Measurements from ENCODE around the gene RNASE7. TPM values are rescaled to one million over a fixed set of nuclear protein-coding genes. Genes with fewer than 3 reads are reported as not detected.

RNASE7 gene
- total and polyA plus RNA-seq, 4 donors = 0.13 to 0.18 TPM; not detected in 2

DNA sequence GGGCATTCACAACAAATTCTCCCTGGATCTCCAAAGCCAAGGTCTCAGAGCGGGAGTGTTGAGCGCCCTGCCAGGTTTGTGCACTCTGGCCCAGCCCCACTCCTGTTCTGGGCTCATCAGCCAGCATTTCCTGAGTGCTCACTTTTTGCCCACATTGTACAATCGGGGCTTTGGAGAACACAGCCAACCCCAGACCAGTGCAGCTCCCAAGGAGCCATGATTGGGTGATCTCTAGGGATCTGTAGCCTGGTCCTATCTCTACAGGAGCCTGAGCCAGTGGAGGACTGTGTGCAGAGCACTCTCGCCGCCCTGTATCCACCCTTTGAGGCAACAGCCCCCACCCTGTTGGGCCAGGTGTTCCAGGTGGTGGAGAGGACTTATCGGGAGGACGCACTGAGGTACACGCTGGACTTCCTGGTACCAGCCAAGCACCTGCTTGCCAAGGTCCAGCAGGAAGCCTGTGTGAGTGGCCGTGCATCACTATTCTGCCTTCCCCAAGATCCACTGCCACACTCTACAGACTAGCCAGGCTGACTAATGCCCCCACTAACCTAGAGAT lies 30.7 kb downstream of the RNASE7 start:
- no peak for DNase-seq
- peaks cover 5 to 44% (median 29%) of the 10 kb centered on the region in 4 donors for H3K36me3 ChIP-seq (ENCODE audit: control insufficient read depth in 4 of 4, insufficient read depth in 4 of 4, low read length in 4 of 4)
- 85 to 86% methylated on average over 9 of the region's 9 CpGs for WGBS, 2 donors
- no peak overlapping the region for H3K4me3 ChIP-seq
- no peaks in the 10 kb centered on the region for H3K27me3 ChIP-seq (ENCODE audit: control insufficient read depth in 3 of 3, insufficient read depth in 3 of 3, low read length in 2 of 3)
- H3K9ac ChIP-seq (ENCODE audit: insufficient read depth in 1 of 2, low read length in 2 of 2) = no peak overlapping the region
- peaks cover 0 to 30% (median 0%) of the 10 kb centered on the region in 5 donors for H3K4me1 ChIP-seq (ENCODE audit: control insufficient read depth in 5 of 5, insufficient read depth in 5 of 5, low read length in 5 of 5)
- H3K27ac ChIP-seq (ENCODE audit: low read depth in 1 of 2, low read length in 1 of 2) = peak overlapping the region in 1 of 2 donors; percentile 42
- ATAC-seq (ENCODE audit: insufficient read depth, low FRiP score) = no peak
- no peak for TF ChIP-seq CTCF (IDR thresholded peaks at IDR 0.05; ENCODE audit: control extremely low read depth, extremely low read depth)
- no peaks in the 10 kb centered on the region for H3K9me3 ChIP-seq (ENCODE audit: control insufficient read depth in 4 of 4, insufficient read depth in 3 of 4, low read length in 3 of 4)

DNA sequence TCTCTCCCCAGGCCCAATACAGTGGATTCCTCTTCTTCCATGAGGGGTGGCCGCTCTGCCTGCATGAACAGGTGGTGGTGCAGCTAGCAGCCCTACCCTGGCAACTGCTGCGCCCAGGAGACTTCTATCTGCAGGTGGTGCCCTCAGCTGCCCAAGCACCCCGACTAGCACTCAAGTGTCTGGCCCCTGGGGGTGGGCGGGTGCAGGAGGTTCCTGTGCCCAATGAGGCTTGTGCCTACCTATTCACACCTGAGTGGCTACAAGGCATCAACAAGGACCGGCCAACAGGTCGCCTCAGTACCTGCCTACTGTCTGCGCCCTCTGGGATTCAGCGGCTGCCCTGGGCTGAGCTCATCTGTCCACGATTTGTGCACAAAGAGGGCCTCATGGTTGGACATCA lies 31.8 kb downstream of the RNASE7 start:
- Histone ChIP-seq H3K36me3 (ENCODE audit: control insufficient read depth in 4 of 4, insufficient read depth in 4 of 4, low read length in 4 of 4) (peaks cover 9 to 55% (median 39%) of the 10 kb centered on the region in 4 donors), H3K9ac (ENCODE audit: insufficient read depth in 1 of 2, low read length in 2 of 2) (no peak overlapping the region), H3K9me3 (ENCODE audit: control insufficient read depth in 4 of 4, insufficient read depth in 3 of 4, low read length in 3 of 4) (no peaks in the 10 kb centered on the region), H3K4me3 (no peak overlapping the region), H3K27me3 (ENCODE audit: control insufficient read depth in 3 of 3, insufficient read depth in 3 of 3, low read length in 2 of 3) (no peaks in the 10 kb centered on the region), H3K27ac (ENCODE audit: low read depth in 1 of 2, low read length in 1 of 2) (no peak overlapping the region), H3K4me1 (ENCODE audit: control insufficient read depth in 5 of 5, insufficient read depth in 5 of 5, low read length in 5 of 5) (peaks cover 0 to 22% (median 0%) of the 10 kb centered on the region in 5 donors)
- ATAC-seq (ENCODE audit: insufficient read depth, low FRiP score) (no peak), DNase-seq (no peak)
- TF ChIP-seq CTCF (IDR thresholded peaks at IDR 0.05; ENCODE audit: control extremely low read depth, extremely low read depth) = no peak
- 92% methylated on average over 9 of the region's 9 CpGs for WGBS, 2 donors

- no peak overlapping the region for H3K27ac ChIP-seq (ENCODE audit: low read depth in 1 of 2, low read length in 1 of 2)
- no peak overlapping the region for H3K4me3 ChIP-seq
- H3K27me3 ChIP-seq (ENCODE audit: control insufficient read depth in 3 of 3, insufficient read depth in 3 of 3, low read length in 2 of 3) = no peaks in the 10 kb centered on the region
- ATAC-seq (ENCODE audit: insufficient read depth, low FRiP score) = no peak
- H3K4me1 ChIP-seq (ENCODE audit: control insufficient read depth in 5 of 5, insufficient read depth in 5 of 5, low read length in 5 of 5) = peaks cover 0 to 17% (median 0%) of the 10 kb centered on the region in 5 donors
- WGBS, 2 donors = 92 to 93% methylated on average over 26 of the region's 26 CpGs
- no peak for DNase-seq
- peaks cover 16 to 62% (median 43%) of the 10 kb centered on the region in 4 donors for H3K36me3 ChIP-seq (ENCODE audit: control insufficient read depth in 4 of 4, insufficient read depth in 4 of 4, low read length in 4 of 4)
- no peak overlapping the region for H3K9ac ChIP-seq (ENCODE audit: insufficient read depth in 1 of 2, low read length in 2 of 2)
- no peaks in the 10 kb centered on the region for H3K9me3 ChIP-seq (ENCODE audit: control insufficient read depth in 4 of 4, insufficient read depth in 3 of 4, low read length in 3 of 4)
- TF ChIP-seq CTCF (IDR thresholded peaks at IDR 0.05; ENCODE audit: control extremely low read depth, extremely low read depth) = no peak
Measured at GRCh38 chr14:21074398-21075272, 32.5 kb downstream of the RNASE7 start.
